ENCODE measurements around the gene CYB5R2.

The CYB5R2 gene

DNA sequence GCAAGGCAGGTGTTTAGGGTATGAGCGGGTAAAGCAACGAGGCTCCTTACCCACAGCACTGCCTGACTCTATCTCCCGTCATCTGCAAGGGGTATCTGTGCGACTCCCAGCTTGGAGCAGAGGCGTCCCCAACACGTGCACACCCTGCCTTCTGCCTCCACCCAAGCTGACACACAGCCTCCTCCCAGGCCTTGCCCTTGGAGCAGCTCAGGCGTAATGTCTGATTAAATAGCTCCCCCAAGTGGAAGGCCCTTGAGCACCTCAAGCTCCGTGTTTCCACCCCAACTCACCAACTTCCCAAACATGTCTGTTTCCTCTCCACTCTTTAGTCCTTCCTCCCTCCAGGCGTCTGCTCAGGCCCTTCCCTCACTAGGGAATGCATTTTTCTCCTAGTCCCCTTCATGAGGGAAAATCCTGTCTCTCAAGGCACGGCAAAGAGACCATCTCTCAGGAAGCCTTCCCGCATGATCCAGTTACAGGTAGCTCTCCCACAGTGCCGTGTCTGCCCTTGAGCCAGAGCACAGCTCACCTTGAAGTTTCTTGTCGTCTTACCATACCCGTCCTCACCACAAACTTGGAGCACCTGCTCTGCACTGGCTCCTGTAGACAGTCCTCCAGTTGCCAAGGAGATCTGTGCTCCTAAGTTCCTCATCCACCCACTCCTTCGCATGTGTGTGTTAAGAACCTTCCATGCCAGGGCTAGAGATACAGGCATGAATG lies 15.8 kb downstream of the CYB5R2 start:
- TF ChIP-seq, protein P1, sequence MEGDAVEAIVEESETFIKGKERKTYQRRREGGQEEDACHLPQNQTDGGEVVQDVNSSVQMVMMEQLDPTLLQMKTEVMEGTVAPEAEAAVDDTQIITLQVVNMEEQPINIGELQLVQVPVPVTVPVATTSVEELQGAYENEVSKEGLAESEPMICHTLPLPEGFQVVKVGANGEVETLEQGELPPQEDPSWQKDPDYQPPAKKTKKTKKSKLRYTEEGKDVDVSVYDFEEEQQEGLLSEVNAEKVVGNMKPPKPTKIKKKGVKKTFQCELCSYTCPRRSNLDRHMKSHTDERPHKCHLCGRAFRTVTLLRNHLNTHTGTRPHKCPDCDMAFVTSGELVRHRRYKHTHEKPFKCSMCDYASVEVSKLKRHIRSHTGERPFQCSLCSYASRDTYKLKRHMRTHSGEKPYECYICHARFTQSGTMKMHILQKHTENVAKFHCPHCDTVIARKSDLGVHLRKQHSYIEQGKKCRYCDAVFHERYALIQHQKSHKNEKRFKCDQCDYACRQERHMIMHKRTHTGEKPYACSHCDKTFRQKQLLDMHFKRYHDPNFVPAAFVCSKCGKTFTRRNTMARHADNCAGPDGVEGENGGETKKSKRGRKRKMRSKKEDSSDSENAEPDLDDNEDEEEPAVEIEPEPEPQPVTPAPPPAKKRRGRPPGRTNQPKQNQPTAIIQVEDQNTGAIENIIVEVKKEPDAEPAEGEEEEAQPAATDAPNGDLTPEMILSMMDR (IDR thresholded peaks at IDR 0.05; ENCODE audit: insufficient read depth, missing control alignments) = peak; percentile 70
- FAIRE-seq = no peak
- DNase-seq (ENCODE audit: insufficient read length, low spot score) = no peak

DNA sequence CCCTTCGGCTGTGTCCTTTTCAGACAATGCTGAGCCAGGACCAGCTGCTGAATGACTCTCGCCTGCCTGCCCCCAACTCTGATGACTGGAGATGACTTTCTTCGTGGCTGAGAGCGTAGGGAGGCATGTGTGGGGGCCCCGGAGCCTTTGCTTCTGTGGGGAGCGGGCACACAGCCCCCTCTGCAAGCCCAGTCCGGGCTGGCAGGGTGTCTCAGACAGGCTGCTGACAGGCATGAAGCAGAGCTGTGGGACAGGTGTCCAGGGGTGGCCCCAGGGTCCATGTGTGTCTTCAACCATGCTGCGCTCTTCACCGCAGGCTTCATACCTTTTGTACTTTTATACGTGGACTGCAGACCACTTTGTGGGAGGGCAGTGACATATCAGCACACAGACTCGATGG lies 16.6 kb downstream of the CYB5R2 start:
- DNase-seq (ENCODE audit: insufficient read length, low spot score) (no peak), FAIRE-seq (no peak)
- TF ChIP-seq, protein P1 (IDR thresholded peaks at IDR 0.05; ENCODE audit: insufficient read depth, missing control alignments) = no peak

DNA sequence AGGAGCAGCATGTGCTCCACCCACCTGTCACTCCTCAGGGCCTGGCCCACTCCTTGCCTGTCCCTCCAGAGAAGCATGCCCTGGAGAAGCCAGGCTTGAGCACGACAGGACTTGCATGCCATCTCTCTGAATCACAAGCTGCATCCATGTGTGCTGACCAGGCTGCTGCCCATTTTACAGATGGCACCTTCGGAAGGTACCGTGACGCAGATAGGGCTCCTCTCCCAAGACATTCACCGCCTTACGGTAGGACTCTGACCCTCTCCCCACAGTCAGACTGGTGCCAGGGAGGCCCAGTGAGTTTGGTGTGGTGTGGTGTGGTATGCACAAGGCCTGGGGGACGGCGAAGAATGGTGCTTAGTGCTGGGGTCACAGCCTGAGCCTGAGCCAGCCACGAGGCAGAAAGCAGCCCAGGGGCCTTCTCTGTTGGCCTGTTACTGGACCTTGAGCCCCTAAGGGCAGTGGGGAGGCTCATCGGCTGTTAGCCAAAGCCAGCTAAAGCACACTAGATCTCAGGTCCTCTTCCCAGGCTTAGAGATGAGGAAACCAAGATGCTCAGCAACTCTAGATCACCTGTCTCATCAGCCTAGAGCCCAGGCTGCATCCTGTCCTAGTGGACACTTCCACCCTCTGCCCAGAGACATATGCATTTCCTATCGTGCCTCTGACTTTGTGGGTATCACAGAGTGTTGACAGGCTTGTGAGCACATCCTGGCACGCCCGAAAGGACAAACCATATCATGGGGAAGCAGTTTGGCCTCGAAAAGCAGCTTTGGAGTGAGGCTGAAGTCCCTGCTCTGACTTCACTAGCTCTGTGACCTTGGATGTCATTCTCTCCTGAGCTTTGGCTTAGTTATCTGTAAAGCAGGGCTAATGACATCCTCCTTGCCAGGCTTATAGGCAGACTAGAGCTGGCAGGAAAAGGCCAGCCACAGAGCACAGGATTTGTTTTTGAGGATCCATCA lies 17.8 kb downstream of the CYB5R2 start:
- TF ChIP-seq, protein P1 (IDR thresholded peaks at IDR 0.05; ENCODE audit: insufficient read depth, missing control alignments) = no peak
- no peak for DNase-seq (ENCODE audit: insufficient read length, low spot score)
- no peak for FAIRE-seq

DNA sequence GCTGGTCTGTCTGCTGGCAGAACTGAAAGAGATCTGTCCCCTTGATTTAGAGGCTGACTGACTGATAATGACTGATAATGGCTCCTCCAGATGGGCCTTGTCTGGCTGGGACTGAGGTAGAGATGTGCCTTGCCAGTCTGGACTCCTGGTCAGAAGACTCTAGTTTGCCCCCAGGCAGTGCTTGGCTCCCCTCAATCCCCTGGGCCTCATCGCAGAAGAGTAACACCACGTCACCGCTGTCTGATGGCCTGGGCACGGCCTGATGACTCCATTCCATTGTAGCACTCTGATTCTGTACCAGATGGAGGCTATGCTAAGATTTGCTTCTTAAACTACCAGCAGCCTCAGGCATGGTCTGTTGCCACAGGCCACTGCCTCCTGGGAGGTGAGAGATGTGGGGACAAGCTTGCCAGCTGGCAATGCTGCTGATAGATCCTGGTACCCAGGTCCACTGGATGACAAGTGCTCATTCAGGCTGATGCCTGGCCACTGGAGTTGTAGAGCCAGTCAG lies 19.1 kb downstream of the CYB5R2 start:
- FAIRE-seq = no peak
- TF ChIP-seq, protein P1 (IDR thresholded peaks at IDR 0.05; ENCODE audit: insufficient read depth, missing control alignments) = no peak
- no peak for DNase-seq (ENCODE audit: insufficient read length, low spot score)

DNA sequence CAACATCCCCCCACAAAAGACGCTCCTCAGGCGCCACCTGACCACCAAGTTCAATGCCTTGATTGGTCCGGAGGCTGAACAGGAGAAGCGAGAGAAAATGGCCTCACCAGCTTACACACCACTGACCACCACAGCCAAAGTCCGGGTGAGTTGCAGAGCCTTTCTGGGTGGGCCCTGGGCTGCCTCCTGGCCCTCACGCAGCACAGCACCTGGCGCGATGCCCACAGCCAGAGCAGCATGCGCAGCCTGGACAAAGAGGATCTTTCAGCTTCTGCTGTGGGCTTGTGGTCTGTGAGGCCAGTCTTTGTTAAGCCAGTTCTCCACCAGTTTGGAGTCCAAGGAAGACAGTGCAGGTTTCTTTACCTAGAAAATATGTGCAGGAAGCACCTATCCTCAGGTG lies 21.6 kb downstream of the CYB5R2 start:
- FAIRE-seq (no peak), DNase-seq (ENCODE audit: insufficient read length, low spot score) (no peak)
- TF ChIP-seq, protein P1 (IDR thresholded peaks at IDR 0.05; ENCODE audit: insufficient read depth, missing control alignments) = no peak

DNA sequence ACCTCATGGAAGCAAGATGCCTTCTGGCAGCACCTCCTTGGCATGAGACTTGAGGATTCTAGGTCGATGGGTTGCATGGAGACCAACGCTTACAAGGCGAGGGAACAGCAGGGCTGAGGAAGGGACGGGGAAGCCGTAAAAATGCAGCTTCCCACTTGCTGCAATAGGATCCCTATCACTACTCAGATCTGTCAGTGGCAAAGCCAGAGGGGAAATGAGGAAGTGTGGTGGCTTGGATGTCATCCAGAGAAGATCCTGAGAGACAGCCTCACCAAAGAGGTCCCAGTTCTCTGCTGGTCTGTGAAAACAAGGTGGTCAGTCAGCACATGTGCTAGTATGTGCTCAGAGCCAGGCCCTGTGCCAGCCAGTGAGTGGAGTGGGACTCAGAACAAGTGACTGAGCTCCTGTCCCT lies 22.2 kb downstream of the CYB5R2 start:
- FAIRE-seq (no peak), DNase-seq (ENCODE audit: insufficient read length, low spot score) (no peak)
- TF ChIP-seq, protein P1 (IDR thresholded peaks at IDR 0.05; ENCODE audit: insufficient read depth, missing control alignments) = no peak
